H1 (cell line): ENCODE results near the gene PDE4C. TPM values are rescaled to one million over a fixed set of nuclear protein-coding genes. Genes with fewer than 3 reads are reported as not detected.

Experiments used
- CHD1 ChIP-seq: IDR thresholded peaks from 2 replicates; pipeline ENCODE4 v1.6.1; 2012; ENCODE audit warnings: low read depth, low read length, improper control_type of control experiment
- CTBP2 ChIP-seq: IDR thresholded peaks from 2 replicates; pipeline ENCODE4 v1.7.0; 2011; ENCODE audit warnings: borderline replicate concordance, mild to moderate bottlenecking, moderate library complexity, mixed read lengths, low read length; ENCODE audit not compliant: insufficient read depth, insufficient read length
- EGR1 ChIP-seq: IDR thresholded peaks from 2 replicates; pipeline ENCODE4 v1.6.1; 2011; ENCODE audit warnings: low read depth, low read length, borderline replicate concordance
- EZH2 ChIP-seq: fragments of 200-600 bp; sonication (generic); IDR thresholded peaks from 2 replicates; pipeline ENCODE4 v1.7.1; 2012; ENCODE audit warnings: low read depth, mild to moderate bottlenecking, moderate library complexity, low read length, inconsistent platforms; ENCODE audit not compliant: severe bottlenecking
- JUND ChIP-seq: IDR thresholded peaks from 2 replicates; pipeline ENCODE4 v1.6.1; 2011; ENCODE audit warnings: mild to moderate bottlenecking, improper control_type of control experiment, low read length
- SIN3A ChIP-seq, 2 experiments: IDR thresholded peaks in 1 of 2; conservative IDR thresholded peaks in 1 of 2; 2 replicates each; pipeline ENCODE4 v1.6.1; 2011 to 2012; ENCODE audit warnings: low read length in 2 of 2, improper control_type of control experiment in 1 of 2, low read depth in 1 of 2, mild to moderate bottlenecking in 1 of 2
- TBP ChIP-seq: IDR thresholded peaks from 2 replicates; pipeline ENCODE4 v1.6.1; 2011; ENCODE audit warnings: low read depth, low read length, improper control_type of control experiment
- USF2 ChIP-seq: IDR thresholded peaks from 2 replicates; pipeline ENCODE4 v1.6.1; 2011; ENCODE audit warnings: low read length, improper control_type of control experiment
- polyA plus RNA-seq, 7 experiments: library from polyadenylated mRNA; depleted of rRNA in 3 of 7; stranded (reverse) in 5 of 7; unstranded in 2 of 7; fragments of >200 nt in 5 of 7; fragments of 200-250 nt in 2 of 7; gene quantifications; 1 replicate in 5 of 7; 2 replicates in 1 of 7; 4 replicates in 1 of 7; pipeline versions ENCODE4 v1.2.1 to v1.2.3, GENCODE V29; 2011 to 2013; ENCODE audit warnings: missing spikeins in 2 of 7, mixed read lengths in 2 of 7
- total RNA-seq: library from RNA; stranded (reverse); fragmentation: NEBNext Ultra II Directional; extraction: Animal tissue kit (Norgen Biotek cat#: 25700); gene quantifications from 2 replicates; pipeline ENCODE4 v1.2.1, GENCODE V29; 2021

Gene PDE4C
- total and polyA plus RNA-seq, 2 of the 8 experiments (the other 6 are each of a cell fraction or from before 2014, with no cell fraction given): 2.7 to 3.1 TPM

- TF ChIP-seq USF2 (no peak), JUND (no peak), CHD1 (no peak), EZH2 (no peak), SIN3A (conservative IDR thresholded peaks at IDR 0.05 in 1 of 2, IDR thresholded peaks at IDR 0.05 in 1 of 2; ENCODE audit: low read depth in 1 of 2, low read length in 2 of 2) (peak in 1 of 2 experiments; percentile 62; a peak in 1 of 4 replicates), TBP (no peak; the same call in 1 of the 2 replicates), EGR1 (no peak), CTBP2 (no peak)
Observed at GRCh38 chr19:18254546-18255503, 28.6 kb upstream of the PDE4C start (continued).
